ENCODE measurements around the gene PROS1.

- TF ChIP-seq, protein P1, sequence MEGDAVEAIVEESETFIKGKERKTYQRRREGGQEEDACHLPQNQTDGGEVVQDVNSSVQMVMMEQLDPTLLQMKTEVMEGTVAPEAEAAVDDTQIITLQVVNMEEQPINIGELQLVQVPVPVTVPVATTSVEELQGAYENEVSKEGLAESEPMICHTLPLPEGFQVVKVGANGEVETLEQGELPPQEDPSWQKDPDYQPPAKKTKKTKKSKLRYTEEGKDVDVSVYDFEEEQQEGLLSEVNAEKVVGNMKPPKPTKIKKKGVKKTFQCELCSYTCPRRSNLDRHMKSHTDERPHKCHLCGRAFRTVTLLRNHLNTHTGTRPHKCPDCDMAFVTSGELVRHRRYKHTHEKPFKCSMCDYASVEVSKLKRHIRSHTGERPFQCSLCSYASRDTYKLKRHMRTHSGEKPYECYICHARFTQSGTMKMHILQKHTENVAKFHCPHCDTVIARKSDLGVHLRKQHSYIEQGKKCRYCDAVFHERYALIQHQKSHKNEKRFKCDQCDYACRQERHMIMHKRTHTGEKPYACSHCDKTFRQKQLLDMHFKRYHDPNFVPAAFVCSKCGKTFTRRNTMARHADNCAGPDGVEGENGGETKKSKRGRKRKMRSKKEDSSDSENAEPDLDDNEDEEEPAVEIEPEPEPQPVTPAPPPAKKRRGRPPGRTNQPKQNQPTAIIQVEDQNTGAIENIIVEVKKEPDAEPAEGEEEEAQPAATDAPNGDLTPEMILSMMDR (conservative IDR thresholded peaks at IDR 0.05; ENCODE audit: low read length): no peak
- no peak for TF ChIP-seq EZH2phosphoT487 (IDR thresholded peaks at IDR 0.05; ENCODE audit: borderline replicate concordance, low read depth, low read length)
Measured at GRCh38 chr3:93989241-93989640, 15.5 kb upstream of the PROS1 start.
